HCT116 (cell line): ENCODE data around the gene CD44.

Experiments
- ATF3 ChIP-seq: IDR thresholded peaks from 2 replicates; pipeline ENCODE4 v1.6.1; 2012
- CEBPB ChIP-seq: IDR thresholded peaks from 2 replicates; pipeline ENCODE4 v1.6.1; 2012; ENCODE audit warnings: low read depth
- EZH2 ChIP-seq: fragments of 200-600 bp; sonication (generic); IDR thresholded peaks from 2 replicates; pipeline ENCODE4 v1.6.1; 2017; ENCODE audit warnings: antibody characterized with exemption, mixed run types
- EZH2phosphoT487 ChIP-seq: fragments of 200-600 bp; IDR thresholded peaks from 2 replicates; pipeline ENCODE4 v1.6.1; 2018; ENCODE audit warnings: antibody characterized with exemption, borderline replicate concordance
- POLR2A ChIP-seq: IDR thresholded peaks from 2 replicates; pipeline ENCODE4 v1.7.0; 2011; ENCODE audit warnings: borderline replicate concordance; ENCODE audit not compliant: insufficient read depth, insufficient read length; ENCODE audit errors: extremely low read depth
- POLR2AphosphoS5 ChIP-seq: IDR thresholded peaks from 2 replicates; pipeline ENCODE4 v1.6.1; 2011; ENCODE audit warnings: mild to moderate bottlenecking, low read depth, low read length, moderate library complexity
- RAD21 ChIP-seq: IDR thresholded peaks from 2 replicates; pipeline ENCODE4 v1.6.1; 2012; ENCODE audit warnings: low read depth, mild to moderate bottlenecking
- SIN3A ChIP-seq: IDR thresholded peaks from 2 replicates; pipeline ENCODE4 v1.6.1; 2012; ENCODE audit warnings: low read depth
- SP1 ChIP-seq: IDR thresholded peaks from 2 replicates; pipeline ENCODE4 v1.6.1; 2012; ENCODE audit warnings: low read depth
- YY1 ChIP-seq: IDR thresholded peaks from 2 replicates; pipeline ENCODE4 v1.6.1; 2011; ENCODE audit warnings: low read length, low read depth, moderate library complexity, mild to moderate bottlenecking; ENCODE audit not compliant: insufficient replicate concordance; ENCODE audit errors: extremely low read depth
- ZBTB33 ChIP-seq: IDR thresholded peaks from 2 replicates; pipeline ENCODE4 v1.6.1; 2011; ENCODE audit warnings: mild to moderate bottlenecking, low read length, moderate library complexity; ENCODE audit not compliant: insufficient replicate concordance; ENCODE audit errors: extremely low read depth
- ZNF274 ChIP-seq: fragments of 200-500 bp; sonication (Bioruptor generic); IDR thresholded peaks from 2 replicates; pipeline ENCODE4 v1.6.1; 2014; ENCODE audit warnings: mild to moderate bottlenecking, low read depth, low read length, inconsistent platforms
- TF ChIP-seq, protein P1 (sequence below), 3 experiments: fragments of 200-600 bp in 1 of 3; sonication (generic) in 1 of 3; IDR thresholded peaks in 2 of 3; conservative IDR thresholded peaks in 1 of 3; 2 replicates each; pipeline ENCODE4 v1.5.1; 2012 to 2017; ENCODE audit warnings: low read depth in 2 of 3, low read length in 2 of 3, antibody characterized with exemption in 1 of 3, borderline replicate concordance in 1 of 3, control low read depth in 1 of 3, mild to moderate bottlenecking in 1 of 3, mixed read lengths in 1 of 3, mixed run types in 1 of 3, moderate library complexity in 1 of 3; ENCODE audit not compliant: insufficient read depth in 1 of 3
- TF ChIP-seq, protein P2 (sequence below): IDR thresholded peaks from 2 replicates; pipeline ENCODE4 v1.6.1; 2012; ENCODE audit warnings: low read depth

GRCh38 chr11:35116762-35117640, 22.0 kb upstream of the CD44 start:
- TF ChIP-seq POLR2AphosphoS5 = no peak
- TF ChIP-seq, protein P1, sequence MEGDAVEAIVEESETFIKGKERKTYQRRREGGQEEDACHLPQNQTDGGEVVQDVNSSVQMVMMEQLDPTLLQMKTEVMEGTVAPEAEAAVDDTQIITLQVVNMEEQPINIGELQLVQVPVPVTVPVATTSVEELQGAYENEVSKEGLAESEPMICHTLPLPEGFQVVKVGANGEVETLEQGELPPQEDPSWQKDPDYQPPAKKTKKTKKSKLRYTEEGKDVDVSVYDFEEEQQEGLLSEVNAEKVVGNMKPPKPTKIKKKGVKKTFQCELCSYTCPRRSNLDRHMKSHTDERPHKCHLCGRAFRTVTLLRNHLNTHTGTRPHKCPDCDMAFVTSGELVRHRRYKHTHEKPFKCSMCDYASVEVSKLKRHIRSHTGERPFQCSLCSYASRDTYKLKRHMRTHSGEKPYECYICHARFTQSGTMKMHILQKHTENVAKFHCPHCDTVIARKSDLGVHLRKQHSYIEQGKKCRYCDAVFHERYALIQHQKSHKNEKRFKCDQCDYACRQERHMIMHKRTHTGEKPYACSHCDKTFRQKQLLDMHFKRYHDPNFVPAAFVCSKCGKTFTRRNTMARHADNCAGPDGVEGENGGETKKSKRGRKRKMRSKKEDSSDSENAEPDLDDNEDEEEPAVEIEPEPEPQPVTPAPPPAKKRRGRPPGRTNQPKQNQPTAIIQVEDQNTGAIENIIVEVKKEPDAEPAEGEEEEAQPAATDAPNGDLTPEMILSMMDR (IDR thresholded peaks at IDR 0.05 in 2 of 3, conservative IDR thresholded peaks at IDR 0.05 in 1 of 3; ENCODE audit: borderline replicate concordance in 1 of 3, insufficient read depth in 1 of 3, low read depth in 2 of 3, low read length in 2 of 3) = no peak
- no peak for TF ChIP-seq RAD21
- TF ChIP-seq EZH2 = no peak
- TF ChIP-seq POLR2A = no peak
- no peak for TF ChIP-seq SIN3A
- TF ChIP-seq SP1 = no peak
- no peak for TF ChIP-seq EZH2phosphoT487
- no peak for TF ChIP-seq ZBTB33
- TF ChIP-seq, protein P2, sequence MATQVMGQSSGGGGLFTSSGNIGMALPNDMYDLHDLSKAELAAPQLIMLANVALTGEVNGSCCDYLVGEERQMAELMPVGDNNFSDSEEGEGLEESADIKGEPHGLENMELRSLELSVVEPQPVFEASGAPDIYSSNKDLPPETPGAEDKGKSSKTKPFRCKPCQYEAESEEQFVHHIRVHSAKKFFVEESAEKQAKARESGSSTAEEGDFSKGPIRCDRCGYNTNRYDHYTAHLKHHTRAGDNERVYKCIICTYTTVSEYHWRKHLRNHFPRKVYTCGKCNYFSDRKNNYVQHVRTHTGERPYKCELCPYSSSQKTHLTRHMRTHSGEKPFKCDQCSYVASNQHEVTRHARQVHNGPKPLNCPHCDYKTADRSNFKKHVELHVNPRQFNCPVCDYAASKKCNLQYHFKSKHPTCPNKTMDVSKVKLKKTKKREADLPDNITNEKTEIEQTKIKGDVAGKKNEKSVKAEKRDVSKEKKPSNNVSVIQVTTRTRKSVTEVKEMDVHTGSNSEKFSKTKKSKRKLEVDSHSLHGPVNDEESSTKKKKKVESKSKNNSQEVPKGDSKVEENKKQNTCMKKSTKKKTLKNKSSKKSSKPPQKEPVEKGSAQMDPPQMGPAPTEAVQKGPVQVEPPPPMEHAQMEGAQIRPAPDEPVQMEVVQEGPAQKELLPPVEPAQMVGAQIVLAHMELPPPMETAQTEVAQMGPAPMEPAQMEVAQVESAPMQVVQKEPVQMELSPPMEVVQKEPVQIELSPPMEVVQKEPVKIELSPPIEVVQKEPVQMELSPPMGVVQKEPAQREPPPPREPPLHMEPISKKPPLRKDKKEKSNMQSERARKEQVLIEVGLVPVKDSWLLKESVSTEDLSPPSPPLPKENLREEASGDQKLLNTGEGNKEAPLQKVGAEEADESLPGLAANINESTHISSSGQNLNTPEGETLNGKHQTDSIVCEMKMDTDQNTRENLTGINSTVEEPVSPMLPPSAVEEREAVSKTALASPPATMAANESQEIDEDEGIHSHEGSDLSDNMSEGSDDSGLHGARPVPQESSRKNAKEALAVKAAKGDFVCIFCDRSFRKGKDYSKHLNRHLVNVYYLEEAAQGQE = no peak
- no peak for TF ChIP-seq YY1
- no peak for TF ChIP-seq ATF3
- no peak for TF ChIP-seq CEBPB
- no peak for TF ChIP-seq ZNF274
